Natural killer cell treated with Interleukin-12 subunit alpha and Interleukin-12 subunit beta and Interleukin-15 and Interleukin-18, amount 100 ng/mL, for 72 hours (primary cell): ENCODE measurements around the gene CARNS1. TPM values are rescaled to one million over a fixed set of nuclear protein-coding genes. Genes with fewer than 3 reads are reported as not detected.
A peak's percentile ranks its signal among the peaks of the same experiment; 100 is the strongest.

Experiments used
- ATAC-seq, 2 donors: fragments of 150-1000 bp; cut with Tn5 transposase in 1 of 2; sonication (Bioruptor Pico), chemical (Tn5 transposase) in 1 of 2; 2 replicates each; pipeline ENCODE4 v1.10.0; 2021
- DNase-seq: peaks from one replicate; pipeline ENCODE4 v3.0.0; 2022; ENCODE audit warnings: low spot score
- H3K27ac Mint-ChIP-seq, 2 donors: 1 replicate in 1 of 2; 2 replicates in 1 of 2; pipeline ENCODE4 v1.8.0; 2022; ENCODE audit warnings: mixed read lengths in 2 of 2, mild to moderate bottlenecking in 1 of 2, moderate library complexity in 1 of 2
- H3K27me3 Mint-ChIP-seq, 2 donors: 1 replicate in 1 of 2; 2 replicates in 1 of 2; pipeline ENCODE4 v1.8.0; 2022; ENCODE audit warnings: mixed read lengths in 2 of 2
- H3K36me3 Mint-ChIP-seq: one replicate; pipeline ENCODE4 v1.8.0; 2022; ENCODE audit warnings: mixed read lengths
- H3K4me1 Mint-ChIP-seq, 2 donors: 1 replicate in 1 of 2; 2 replicates in 1 of 2; pipeline ENCODE4 v1.8.0; 2022; ENCODE audit warnings: low read depth in 2 of 2, mixed read lengths in 2 of 2, mild to moderate bottlenecking in 1 of 2
- H3K4me3 Mint-ChIP-seq: one replicate; pipeline ENCODE4 v1.8.0; 2022; ENCODE audit warnings: mixed read lengths
- H3K9me3 Mint-ChIP-seq: 2 replicates; pipeline ENCODE4 v1.8.0; 2022; ENCODE audit warnings: mixed read lengths
- total RNA-seq, 2 donors: library from RNA; stranded (reverse); gene quantifications; one replicate each; pipeline ENCODE4 v1.2.3, GENCODE V29; 2022

The CARNS1 gene
- total RNA-seq, 2 donors from 2014 or later, result 2.3 to 4.9 TPM

DNA sequence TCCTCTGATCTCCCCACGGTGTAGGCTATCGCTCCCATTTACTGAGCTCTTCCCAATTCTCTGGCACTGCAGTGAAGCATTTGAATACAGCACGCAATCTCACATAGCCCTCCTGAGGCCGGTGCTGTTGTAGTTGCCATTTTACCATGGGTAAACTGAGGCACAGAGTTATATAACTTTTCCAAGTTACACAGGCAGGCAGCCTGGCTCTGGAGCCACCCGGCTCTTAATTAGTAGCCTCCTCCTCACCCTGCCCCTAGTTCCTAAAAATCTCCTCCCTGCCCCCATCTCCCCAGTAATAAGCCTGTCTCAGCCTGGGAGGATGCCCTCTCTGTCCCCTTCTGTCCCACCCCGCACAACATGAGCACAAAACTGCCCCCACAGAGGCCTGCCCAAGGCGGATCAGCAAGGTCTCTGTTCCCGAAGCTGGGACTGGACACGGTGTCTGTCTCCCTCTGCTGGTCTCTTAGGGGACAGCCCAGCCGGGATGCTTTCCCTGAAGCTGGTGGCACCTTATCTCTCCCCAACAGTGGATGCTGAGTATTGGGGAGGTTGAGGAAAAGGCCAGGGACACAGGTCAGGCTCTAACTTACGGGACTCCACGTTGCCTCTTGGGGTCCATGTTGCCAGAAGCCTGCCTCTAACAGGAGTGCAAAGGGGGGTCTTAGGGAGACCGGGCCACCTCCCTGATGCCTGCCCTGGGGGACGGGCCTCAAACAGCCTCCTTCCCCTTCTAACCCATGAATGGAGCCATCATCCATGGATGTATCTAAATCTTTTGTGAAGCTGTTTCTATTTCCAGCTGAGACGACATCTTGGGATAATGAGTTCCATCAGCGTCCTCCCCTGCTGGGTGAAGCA lies 33.0 kb upstream of the CARNS1 start:
- Mint-ChIP-seq H3K36me3 (no peaks in the 10 kb centered on the region), H3K4me3 (no peak overlapping the region), H3K4me1 (peaks cover 15 to 17% of the 10 kb centered on the region in 2 donors), H3K27me3 (peaks cover 0 to 6% of the 10 kb centered on the region in 2 donors), H3K27ac (peak overlapping the region in 1 of 2 donors; percentile 49), H3K9me3 (no peaks in the 10 kb centered on the region)
- ATAC-seq (peak; percentile 89 to 90), DNase-seq (peak; percentile 90)

DNA sequence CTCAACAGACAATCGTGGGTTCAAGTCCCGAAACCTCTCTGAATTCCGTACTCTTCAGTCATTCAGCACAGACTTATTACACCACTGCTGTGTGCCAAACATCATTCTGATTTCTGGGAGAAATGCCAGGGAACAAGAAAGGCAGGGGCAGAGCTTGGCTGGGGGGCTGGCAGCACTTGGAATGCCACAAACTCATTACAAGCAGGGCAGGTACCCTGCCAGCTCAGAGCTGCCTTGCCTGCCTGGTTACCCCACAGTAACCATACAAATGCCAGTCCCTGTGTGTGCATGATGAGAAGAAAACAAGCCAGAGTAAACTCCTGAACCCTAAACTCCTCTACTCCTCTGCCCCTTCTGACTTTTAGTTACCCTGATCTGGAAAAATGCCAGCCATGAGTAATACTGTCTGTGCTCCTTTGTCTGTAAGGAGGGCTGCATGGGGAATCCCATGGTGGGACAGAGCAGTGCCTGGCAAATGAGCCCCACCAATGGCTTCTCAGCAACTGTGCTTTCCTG lies 30.6 kb upstream of the CARNS1 start:
- Mint-ChIP-seq H3K27me3 (peaks cover 0 to 6% of the 10 kb centered on the region in 2 donors), H3K9me3 (no peaks in the 10 kb centered on the region), H3K4me3 (no peak overlapping the region), H3K27ac (no peak overlapping the region), H3K4me1 (peaks cover 25 to 28% of the 10 kb centered on the region in 2 donors), H3K36me3 (no peaks in the 10 kb centered on the region)
- no peak for ATAC-seq
- DNase-seq, result no peak

DNA sequence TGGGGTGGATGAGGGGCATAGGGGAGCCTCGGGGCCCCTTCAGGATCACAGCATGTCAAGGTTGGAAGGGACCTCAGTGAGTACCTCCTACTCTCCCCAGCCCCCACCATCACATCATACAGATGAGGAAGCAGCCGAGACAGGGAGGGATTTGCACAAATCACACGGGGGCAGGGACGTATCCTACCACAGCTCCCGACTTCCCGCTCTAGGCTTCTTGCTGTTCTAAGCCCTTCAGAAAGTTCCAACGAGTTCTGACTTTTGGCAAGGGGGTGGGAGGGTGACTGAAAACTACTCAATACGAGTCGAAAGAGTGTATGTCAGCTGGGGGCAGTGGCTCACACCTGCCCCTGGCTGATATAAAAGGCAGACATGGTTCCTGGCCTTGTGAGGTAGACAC lies 28.4 kb upstream of the CARNS1 start:
- ATAC-seq (no peak), DNase-seq (no peak)
- H3K4me3 Mint-ChIP-seq, result no peak overlapping the region
- H3K36me3 Mint-ChIP-seq, result no peaks in the 10 kb centered on the region
- H3K27me3 Mint-ChIP-seq, result peaks cover 0 to 6% of the 10 kb centered on the region in 2 donors
- no peaks in the 10 kb centered on the region for H3K9me3 Mint-ChIP-seq
- H3K27ac Mint-ChIP-seq, result no peak overlapping the region
- H3K4me1 Mint-ChIP-seq, result peaks cover 17 to 22% of the 10 kb centered on the region in 2 donors

DNA sequence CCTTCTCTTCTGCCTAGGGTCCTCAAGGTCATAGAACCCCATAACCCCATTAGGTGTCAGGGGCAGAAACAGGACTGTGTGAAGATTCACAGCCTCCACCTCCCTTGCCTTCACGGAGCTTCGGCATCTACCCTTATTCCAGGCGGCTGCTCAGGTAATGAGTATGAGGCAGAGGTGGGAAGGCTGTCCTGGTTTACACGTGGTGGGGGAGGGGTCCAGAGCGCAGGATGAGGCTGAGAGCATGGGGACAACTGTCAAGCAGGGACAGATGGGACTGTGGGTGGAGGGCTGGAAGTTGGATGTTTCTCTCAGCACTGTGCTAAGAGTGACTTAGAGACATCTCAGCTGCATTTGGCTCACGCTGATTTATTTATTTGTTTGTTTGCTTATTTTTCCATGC lies 28.0 kb upstream of the CARNS1 start:
- Mint-ChIP-seq H3K4me1 (peaks cover 14 to 22% of the 10 kb centered on the region in 2 donors), H3K36me3 (no peaks in the 10 kb centered on the region), H3K9me3 (no peaks in the 10 kb centered on the region), H3K4me3 (no peak overlapping the region), H3K27ac (no peak overlapping the region), H3K27me3 (peaks cover 0 to 6% of the 10 kb centered on the region in 2 donors)
- no peak for ATAC-seq
- DNase-seq, result no peak

DNA sequence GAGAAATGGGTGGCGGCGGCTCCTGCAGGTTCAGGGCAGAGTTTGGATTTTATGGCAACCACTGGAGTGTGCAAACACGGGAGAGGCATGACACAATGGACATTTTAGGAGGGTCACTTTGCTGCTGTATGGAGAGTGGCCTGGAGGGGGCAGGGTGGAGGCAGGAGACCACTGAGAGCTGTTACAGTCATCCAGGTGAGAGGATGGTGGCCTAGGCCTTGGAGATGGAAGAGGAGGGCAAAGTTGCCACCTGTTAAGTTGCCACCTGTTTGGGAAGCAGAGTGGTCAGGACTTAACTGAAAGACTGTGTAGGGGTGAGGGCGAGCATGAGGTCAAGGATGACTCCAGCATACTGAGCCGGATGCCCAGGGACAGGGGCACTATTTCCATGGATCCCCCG lies 26.0 kb upstream of the CARNS1 start:
- ATAC-seq (no peak), DNase-seq (no peak)
- H3K9me3 Mint-ChIP-seq, result no peaks in the 10 kb centered on the region
- no peaks in the 10 kb centered on the region for H3K36me3 Mint-ChIP-seq
- peaks cover 0 to 6% of the 10 kb centered on the region in 2 donors for H3K27me3 Mint-ChIP-seq
- H3K4me3 Mint-ChIP-seq, result peak overlapping the region; percentile 76
- H3K4me1 Mint-ChIP-seq, result peaks cover 23 to 29% of the 10 kb centered on the region in 2 donors
- peak overlapping the region; percentile 47 to 58 for H3K27ac Mint-ChIP-seq

DNA sequence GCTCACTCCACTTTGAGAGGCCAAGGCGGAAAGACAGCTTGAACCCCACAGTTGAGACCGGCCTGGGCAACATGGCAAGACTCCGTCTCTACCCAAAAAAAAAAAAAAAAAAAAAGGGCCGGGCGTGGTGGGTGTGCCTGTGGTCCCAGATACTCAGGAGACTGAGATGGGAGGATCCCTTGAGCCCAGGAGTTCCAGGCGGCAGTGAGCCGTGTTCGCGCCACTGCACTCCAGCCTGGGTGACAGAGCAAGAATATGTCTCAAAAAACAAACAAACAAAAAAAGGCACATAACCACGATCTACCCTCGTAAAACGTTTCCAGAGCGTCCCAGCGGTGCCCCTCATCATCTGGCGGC lies 24.6 kb upstream of the CARNS1 start:
- peak overlapping the region; percentile 62 to 72 for H3K27ac Mint-ChIP-seq
- H3K27me3 Mint-ChIP-seq, result no peaks in the 10 kb centered on the region
- H3K4me3 Mint-ChIP-seq, result peak overlapping the region; percentile 85
- no peak for ATAC-seq
- H3K4me1 Mint-ChIP-seq, result peaks cover 23 to 29% of the 10 kb centered on the region in 2 donors
- no peak for DNase-seq
- H3K36me3 Mint-ChIP-seq, result no peaks in the 10 kb centered on the region
- no peaks in the 10 kb centered on the region for H3K9me3 Mint-ChIP-seq

DNA sequence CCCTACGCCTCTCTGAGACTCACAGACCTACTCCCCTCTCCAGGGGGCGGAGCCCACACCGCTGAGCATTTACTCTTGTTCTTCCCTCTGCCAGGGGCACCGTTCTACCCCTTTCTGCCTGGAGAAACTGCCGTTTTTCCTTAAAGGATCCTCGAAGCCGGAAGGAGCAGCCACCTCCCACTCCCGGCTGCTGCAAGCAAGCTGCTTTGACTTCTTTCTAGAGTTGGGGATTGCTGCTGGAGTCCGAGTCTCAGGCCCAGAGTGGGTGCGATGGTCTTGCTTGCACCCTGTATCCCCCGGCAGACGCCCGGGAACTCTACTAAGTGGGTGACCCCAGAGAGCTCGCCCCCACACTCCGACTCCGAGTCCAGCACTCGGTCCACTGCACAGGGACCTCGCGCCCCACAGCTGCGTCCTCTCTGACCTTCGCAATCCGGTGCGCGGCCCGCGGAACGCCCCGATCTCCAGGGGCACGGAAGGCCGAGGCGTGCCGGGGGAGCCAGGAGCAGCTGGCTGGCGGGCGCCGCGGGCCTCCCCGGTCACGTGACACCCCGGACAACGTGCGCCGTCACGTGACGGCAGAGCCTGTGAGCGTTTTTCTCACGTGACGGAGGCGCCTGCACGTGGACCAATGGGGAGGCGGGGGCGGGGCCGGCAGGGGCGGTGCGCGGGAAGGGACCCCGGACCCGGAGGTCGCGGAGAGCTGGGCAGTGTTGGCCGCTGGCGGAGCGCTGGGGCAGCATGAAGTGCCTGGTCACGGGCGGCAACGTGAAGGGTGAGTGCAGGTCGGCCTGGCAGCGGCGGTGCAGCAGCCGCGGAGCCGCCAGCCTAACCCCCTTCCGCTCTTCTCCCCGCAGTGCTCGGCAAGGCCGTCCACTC lies 23.9 kb upstream of the CARNS1 start, which contains the start of gene RAD9A:
TSS of gene RAD9A (plus strand) at position 683 of the 879 bp plus-strand sequence. CDS start at position 742, 59 bp downstream.
- Mint-ChIP-seq H3K27ac (peak within 1 kb of the TSS; percentile 62 to 72), H3K4me1 (peaks cover 23 to 32% of the 10 kb centered on the region in 2 donors), H3K9me3 (no peaks in the 10 kb centered on the region), H3K4me3 (peak within 1 kb of the TSS; percentile 85), H3K27me3 (no peaks in the 10 kb centered on the region), H3K36me3 (no peaks in the 10 kb centered on the region)
- peak; percentile 89 to 91 for ATAC-seq
- peak; percentile 95 for DNase-seq

DNA sequence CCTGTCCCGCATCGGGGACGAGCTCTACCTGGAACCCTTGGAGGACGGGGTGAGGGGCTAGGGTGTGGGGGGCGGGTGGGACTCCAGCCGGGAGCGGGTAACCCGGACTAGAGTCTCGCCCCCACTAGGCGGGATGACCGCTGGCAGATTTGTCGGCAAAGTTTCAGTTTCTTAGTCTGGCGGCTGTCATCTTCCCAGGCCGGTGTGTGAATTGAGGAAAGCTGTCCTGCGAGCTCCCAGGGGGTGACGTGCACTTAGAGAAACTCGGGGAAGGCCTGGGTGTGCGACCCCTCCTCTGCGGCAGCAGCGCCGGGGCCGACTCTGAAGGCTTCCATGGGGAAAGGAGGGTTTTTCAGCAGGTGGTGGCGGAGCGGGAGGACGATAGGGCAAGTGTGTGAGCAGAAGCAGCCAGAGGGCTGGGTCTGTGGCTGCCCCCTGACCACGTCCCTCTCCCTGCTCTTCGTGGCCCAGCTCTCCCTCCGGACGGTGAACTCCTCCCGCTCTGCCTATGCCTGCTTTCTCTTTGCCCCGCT lies 23.2 kb upstream of the CARNS1 start:
- no peaks in the 10 kb centered on the region for H3K36me3 Mint-ChIP-seq
- H3K9me3 Mint-ChIP-seq, result no peaks in the 10 kb centered on the region
- ATAC-seq, result no peak
- peaks cover 27 to 37% of the 10 kb centered on the region in 2 donors for H3K4me1 Mint-ChIP-seq
- H3K27me3 Mint-ChIP-seq, result no peaks in the 10 kb centered on the region
- peak overlapping the region; percentile 85 for H3K4me3 Mint-ChIP-seq
- DNase-seq, result no peak
- peak overlapping the region; percentile 62 to 64 for H3K27ac Mint-ChIP-seq

DNA sequence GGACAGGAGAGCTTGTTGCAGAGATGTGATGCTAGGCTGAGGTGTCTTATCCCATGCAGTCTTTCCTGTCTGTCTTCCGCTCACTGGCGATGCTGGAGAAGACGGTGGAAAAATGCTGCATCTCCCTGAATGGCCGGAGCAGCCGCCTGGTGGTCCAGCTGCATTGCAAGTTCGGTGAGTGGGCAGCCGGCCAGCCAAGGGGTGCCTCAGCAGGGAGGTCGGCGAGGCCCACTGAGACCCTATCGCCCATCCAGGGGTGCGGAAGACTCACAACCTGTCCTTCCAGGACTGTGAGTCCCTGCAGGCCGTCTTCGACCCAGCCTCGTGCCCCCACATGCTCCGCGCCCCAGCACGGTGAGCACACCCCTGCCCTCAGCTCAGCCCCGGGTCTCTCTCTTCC lies 22.0 kb upstream of the CARNS1 start:
- Mint-ChIP-seq H3K27me3 (no peaks in the 10 kb centered on the region), H3K4me3 (peak overlapping the region; percentile 85), H3K36me3 (no peaks in the 10 kb centered on the region), H3K27ac (no peak overlapping the region), H3K9me3 (no peaks in the 10 kb centered on the region), H3K4me1 (peaks cover 33 to 40% of the 10 kb centered on the region in 2 donors)
- DNase-seq, result no peak
- no peak for ATAC-seq

DNA sequence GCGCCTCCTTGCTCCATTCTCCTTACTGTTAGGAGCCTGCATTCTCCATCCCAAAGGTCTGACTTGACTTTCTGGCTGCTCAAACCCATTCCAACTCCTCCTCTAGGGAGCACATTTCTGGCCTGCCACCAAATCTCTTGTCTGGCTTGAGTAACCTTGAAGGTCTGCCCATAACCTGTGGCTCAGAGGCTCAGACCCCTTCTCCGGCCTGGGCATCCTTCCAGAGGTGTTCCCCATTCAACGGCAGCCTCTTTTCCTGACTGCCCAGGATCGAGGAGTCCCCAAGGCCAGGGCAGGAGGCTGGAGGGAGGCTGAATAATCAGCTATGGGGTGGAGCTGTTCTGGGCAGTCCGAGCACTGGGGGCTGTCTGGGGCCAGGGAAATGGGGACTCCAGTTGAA lies 21.5 kb upstream of the CARNS1 start:
- H3K9me3 Mint-ChIP-seq, result no peaks in the 10 kb centered on the region
- no peaks in the 10 kb centered on the region for H3K36me3 Mint-ChIP-seq
- H3K27ac Mint-ChIP-seq, result no peak overlapping the region
- peaks cover 32 to 39% of the 10 kb centered on the region in 2 donors for H3K4me1 Mint-ChIP-seq
- DNase-seq (no peak), ATAC-seq (no peak)
- H3K4me3 Mint-ChIP-seq, result peak overlapping the region; percentile 85
- H3K27me3 Mint-ChIP-seq, result no peaks in the 10 kb centered on the region

DNA sequence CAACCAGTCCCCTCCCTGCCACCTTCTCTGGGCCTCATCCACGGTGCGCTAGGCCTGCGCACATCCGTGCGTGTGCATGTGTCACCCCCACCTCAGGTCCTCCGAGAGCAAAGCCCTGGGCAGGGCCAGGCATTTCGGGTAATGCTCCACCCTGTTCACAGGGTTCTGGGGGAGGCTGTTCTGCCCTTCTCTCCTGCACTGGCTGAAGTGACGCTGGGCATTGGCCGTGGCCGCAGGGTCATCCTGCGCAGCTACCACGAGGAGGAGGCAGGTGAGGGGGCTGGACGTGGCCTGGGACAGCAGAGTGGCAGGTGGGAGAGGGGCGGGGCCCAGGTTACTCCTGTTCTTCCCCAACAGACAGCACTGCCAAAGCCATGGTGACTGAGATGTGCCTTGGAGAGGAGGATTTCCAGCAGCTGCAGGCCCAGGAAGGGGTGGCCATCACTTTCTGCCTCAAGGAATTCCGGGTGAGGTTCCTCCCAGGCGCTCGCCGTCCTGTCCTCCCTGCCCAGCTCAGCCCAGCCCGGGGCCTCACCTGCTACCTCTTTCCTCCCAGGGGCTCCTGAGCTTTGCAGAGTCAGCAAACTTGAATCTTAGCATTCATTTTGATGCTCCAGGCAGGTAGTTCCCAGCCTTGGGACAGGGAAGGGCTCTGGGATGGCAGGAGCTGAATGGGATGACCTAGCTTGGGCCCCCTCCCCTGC lies 19.8 kb upstream of the CARNS1 start:
- no peak for DNase-seq
- peaks cover 4% of the 10 kb centered on the region for H3K36me3 Mint-ChIP-seq

DNA sequence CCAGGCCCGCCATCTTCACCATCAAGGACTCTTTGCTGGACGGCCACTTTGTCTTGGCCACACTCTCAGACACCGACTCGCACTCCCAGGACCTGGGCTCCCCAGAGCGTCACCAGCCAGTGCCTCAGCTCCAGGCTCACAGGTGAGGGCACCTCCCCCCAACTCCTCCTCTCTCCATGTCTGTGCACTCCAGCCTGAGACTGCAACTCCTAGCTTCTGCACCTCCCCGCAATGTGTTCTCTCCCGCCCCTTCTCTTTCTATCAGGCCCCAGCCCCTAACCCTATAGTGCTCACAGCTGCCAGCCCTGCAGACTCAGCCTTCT lies 19.3 kb upstream of the CARNS1 start:
- Mint-ChIP-seq H3K4me1 (peaks cover 27 to 37% of the 10 kb centered on the region in 2 donors), H3K4me3 (no peak overlapping the region), H3K27me3 (no peaks in the 10 kb centered on the region), H3K36me3 (peaks cover 4% of the 10 kb centered on the region), H3K27ac (peak overlapping the region; percentile 67 to 89), H3K9me3 (no peaks in the 10 kb centered on the region)
- DNase-seq (no peak), ATAC-seq (no peak)

More for the DNA sequence above, 19.8 kb upstream of the CARNS1 start:
- no peak overlapping the region for H3K4me3 Mint-ChIP-seq
- H3K9me3 Mint-ChIP-seq, result no peaks in the 10 kb centered on the region
- ATAC-seq, result no peak
- H3K27me3 Mint-ChIP-seq, result no peaks in the 10 kb centered on the region
- peak overlapping the region; percentile 67 to 89 for H3K27ac Mint-ChIP-seq
- H3K4me1 Mint-ChIP-seq, result peaks cover 27 to 39% of the 10 kb centered on the region in 2 donors
